Mesothelial cell of epicardium (in vitro differentiated cells): ENCODE measurements around the gene TH. TPM values are rescaled to one million over a fixed set of nuclear protein-coding genes. Genes with fewer than 3 reads are reported as not detected.
A peak's percentile ranks its signal among the peaks of the same experiment; 100 is the strongest.

Experiments used
- DNase-seq, 2 experiments: peaks; one replicate each; pipeline ENCODE4 v3.0.0; 2021; ENCODE audit warnings: low spot score in 2 of 2; ENCODE audit not compliant: unreplicated experiment in 2 of 2
- H3K27ac Mint-ChIP-seq: 2 replicates; pipeline ENCODE4 v1.8.0; 2021; ENCODE audit warnings: mixed read lengths
- H3K27me3 Mint-ChIP-seq: 2 replicates; pipeline ENCODE4 v1.8.0; 2021; ENCODE audit warnings: low read depth, mixed read lengths
- H3K36me3 Mint-ChIP-seq: 2 replicates; pipeline ENCODE4 v1.8.0; 2021; ENCODE audit warnings: mixed read lengths
- H3K4me1 Mint-ChIP-seq: 2 replicates; pipeline ENCODE4 v1.8.0; 2021; ENCODE audit warnings: mixed read lengths
- H3K4me3 Mint-ChIP-seq: 2 replicates; pipeline ENCODE4 v1.8.0; 2021; ENCODE audit warnings: mild to moderate bottlenecking, moderate library complexity, mixed read lengths
- H3K9me3 Mint-ChIP-seq: 2 replicates; pipeline ENCODE4 v1.8.0; 2021; ENCODE audit warnings: mixed read lengths
- total RNA-seq: library from RNA; stranded (reverse); gene quantifications from 3 replicates; pipeline ENCODE4 v1.2.1, GENCODE V29; 2021
- TF ChIP-seq, protein P1 (sequence below): fragments of 200-600 bp; sonication (generic); IDR thresholded peaks from one replicate; pipeline ENCODE4 v1.5.0; 2021; ENCODE audit warnings: antibody characterized with exemption; ENCODE audit not compliant: unreplicated experiment

TH gene
- total RNA-seq, 1 donor from 2014 or later: 1.4 TPM

DNA sequence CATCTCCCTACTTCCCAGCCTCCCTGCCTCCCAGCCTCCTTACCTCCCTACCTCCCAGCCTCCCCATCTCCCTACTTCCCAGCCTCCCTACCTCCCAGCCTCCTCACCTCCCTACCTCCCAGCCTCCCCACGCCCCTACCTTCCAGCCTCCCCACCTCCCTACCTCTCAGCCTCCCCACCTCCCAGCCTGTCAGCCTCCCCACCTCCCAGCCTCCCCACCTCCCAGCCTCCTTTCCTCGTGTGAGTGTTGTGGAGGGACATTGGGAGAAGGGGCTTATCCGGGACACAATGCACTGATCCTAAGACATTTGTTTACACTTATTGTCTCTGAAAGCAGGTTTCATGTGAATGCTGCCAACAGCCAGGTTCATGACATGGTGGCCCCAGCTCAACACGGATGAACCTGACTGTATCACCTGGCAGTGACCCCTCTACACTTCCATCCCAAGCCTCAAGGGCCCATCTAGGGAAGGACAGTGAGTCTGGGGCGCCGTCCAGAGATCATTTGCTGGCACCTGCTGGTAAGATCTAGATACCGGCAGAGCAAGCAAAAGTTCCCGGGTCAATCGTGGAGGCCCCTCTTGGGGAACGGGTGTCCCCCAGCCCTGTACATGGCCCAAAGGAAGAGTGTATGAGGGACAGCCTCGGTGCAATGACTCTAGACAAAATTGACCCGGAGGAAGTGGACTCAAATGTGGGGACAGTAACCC lies 34.5 kb upstream of the TH start:
- H3K27me3 Mint-ChIP-seq: peaks cover 2% of the 10 kb centered on the region
- TF ChIP-seq, protein P1, sequence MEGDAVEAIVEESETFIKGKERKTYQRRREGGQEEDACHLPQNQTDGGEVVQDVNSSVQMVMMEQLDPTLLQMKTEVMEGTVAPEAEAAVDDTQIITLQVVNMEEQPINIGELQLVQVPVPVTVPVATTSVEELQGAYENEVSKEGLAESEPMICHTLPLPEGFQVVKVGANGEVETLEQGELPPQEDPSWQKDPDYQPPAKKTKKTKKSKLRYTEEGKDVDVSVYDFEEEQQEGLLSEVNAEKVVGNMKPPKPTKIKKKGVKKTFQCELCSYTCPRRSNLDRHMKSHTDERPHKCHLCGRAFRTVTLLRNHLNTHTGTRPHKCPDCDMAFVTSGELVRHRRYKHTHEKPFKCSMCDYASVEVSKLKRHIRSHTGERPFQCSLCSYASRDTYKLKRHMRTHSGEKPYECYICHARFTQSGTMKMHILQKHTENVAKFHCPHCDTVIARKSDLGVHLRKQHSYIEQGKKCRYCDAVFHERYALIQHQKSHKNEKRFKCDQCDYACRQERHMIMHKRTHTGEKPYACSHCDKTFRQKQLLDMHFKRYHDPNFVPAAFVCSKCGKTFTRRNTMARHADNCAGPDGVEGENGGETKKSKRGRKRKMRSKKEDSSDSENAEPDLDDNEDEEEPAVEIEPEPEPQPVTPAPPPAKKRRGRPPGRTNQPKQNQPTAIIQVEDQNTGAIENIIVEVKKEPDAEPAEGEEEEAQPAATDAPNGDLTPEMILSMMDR: no peak
- peaks cover 8% of the 10 kb centered on the region for H3K4me1 Mint-ChIP-seq
- H3K9me3 Mint-ChIP-seq: peaks cover 1% of the 10 kb centered on the region
- peak; percentile 4 to 20 for DNase-seq
- no peak overlapping the region for H3K27ac Mint-ChIP-seq
- H3K36me3 Mint-ChIP-seq: no peaks in the 10 kb centered on the region
- H3K4me3 Mint-ChIP-seq: no peak overlapping the region

DNA sequence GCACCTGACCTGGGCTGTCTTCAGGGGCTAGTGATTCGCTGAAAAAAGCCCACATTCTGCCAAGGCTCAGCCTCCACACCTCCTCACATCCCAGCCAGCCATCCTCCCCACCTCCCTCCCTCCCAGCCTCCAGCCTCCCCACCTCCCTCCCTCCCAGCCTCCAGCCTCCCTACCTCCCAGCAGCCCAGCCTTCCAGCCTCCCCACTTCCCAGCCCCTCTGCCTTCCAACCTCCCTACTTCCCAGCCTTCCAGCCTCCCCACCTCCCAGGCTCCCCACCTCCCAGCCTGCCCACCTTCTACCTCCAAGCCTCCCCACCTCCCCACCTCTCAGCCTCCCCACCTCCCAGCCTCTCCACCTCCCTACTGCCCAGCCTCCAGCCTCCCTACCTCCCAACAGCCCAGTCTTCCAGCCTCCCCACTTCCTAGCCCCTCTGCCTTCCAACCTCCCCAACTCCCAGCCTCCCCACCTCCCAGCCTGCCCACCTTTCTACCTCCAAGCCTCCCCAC lies 33.7 kb upstream of the TH start:
- H3K9me3 Mint-ChIP-seq: peaks cover 8% of the 10 kb centered on the region

DNA sequence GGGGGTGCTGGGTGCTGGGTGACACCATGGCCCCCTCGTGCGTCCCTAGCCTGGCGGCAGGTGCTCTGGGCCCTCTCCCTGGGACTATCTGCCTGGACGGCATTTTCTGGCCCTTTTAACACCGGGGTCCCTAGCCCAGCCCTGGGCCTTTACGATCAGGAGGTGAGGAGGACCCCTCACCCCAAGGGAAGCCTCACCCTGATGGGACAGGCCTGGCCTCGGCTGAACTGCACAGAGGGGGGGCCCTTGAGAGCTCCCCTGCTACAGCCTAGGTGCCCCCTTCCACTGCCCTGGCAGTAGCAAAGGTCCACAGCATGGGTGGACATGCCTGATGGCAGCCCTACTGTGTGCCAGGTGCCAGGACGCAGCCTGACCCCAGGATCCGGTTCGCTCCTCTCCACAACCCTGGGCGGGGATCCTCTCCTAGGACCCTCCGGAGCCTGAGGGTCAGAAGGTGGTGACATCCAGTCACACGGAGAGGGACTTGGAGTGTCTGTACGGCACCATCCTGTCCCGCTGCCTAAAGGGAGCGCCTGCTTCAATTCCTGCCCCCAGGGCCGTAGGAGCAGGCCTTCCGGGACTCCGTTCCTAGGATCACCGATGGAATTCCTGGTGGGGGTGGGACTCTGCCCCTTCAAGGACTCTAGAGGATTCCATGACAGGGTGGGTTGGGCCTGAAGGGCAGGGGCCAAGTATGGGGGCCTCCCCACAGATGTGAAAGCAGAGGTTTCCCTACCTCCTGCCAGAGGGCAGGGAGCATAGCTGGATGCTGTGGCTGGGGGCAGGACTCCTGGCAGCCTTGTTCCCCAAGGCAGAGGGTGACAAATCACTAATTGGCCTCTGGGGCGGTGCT lies 33.0 kb upstream of the TH start:
- no peak overlapping the region for H3K4me3 Mint-ChIP-seq
- no peaks in the 10 kb centered on the region for H3K36me3 Mint-ChIP-seq
- H3K4me1 Mint-ChIP-seq: peaks cover 8% of the 10 kb centered on the region
- peak in 1 of 2 experiments; percentile 13 for DNase-seq
- H3K9me3 Mint-ChIP-seq: peaks cover 8% of the 10 kb centered on the region
- TF ChIP-seq, protein P1: no peak
- H3K27ac Mint-ChIP-seq: no peak overlapping the region
- H3K27me3 Mint-ChIP-seq: peaks cover 2% of the 10 kb centered on the region

More for the DNA sequence above, 33.7 kb upstream of the TH start:
- Mint-ChIP-seq H3K4me3 (no peak overlapping the region), H3K27ac (no peak overlapping the region), H3K36me3 (no peaks in the 10 kb centered on the region), H3K27me3 (peaks cover 2% of the 10 kb centered on the region), H3K4me1 (peaks cover 8% of the 10 kb centered on the region)
- TF ChIP-seq, protein P1: no peak
- DNase-seq: peak; percentile 6 to 7

DNA sequence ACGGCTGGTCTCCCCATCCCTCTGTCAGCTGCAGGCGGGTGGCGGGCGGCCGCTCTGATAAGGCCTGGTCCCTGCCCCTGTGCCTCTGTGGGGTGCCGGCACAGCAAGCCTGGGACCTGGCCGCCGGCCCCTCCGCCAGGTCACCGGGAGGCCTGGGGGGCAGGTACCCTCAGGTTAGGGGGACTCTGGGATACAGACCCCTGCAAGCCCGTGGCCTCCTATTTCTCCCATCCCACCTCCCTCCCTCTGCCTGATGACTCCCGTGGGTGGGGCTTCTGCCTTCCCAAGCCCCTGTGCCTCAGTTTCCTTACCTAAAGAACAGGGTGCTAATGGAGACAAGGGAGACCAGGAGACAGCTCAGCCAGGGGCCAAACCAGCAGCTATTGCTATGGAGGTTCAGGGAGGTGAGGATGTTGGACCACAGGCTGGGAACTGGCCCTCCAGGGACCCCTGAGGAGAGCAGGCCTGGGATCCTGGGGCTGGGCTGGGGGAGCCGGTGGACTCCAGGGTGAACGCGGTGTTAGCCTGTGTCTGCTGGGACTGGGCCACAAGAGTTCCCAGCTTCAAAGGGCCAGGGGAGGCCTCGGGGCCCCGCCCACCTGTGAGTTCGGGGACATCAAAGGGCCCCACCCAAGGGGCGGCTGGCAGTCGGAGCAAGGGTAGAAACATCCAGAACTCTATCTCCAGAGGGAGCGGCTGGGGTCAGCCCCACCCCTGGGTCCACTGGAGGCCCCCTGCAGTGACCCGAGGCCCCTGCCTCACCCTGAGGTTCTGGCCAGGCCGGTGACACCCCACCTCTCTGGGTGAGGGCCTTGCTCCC lies 32.0 kb upstream of the TH start:
- Mint-ChIP-seq H3K4me3 (no peak overlapping the region), H3K27me3 (peaks cover 2% of the 10 kb centered on the region), H3K9me3 (peaks cover 8% of the 10 kb centered on the region), H3K36me3 (no peaks in the 10 kb centered on the region), H3K4me1 (peaks cover 8% of the 10 kb centered on the region), H3K27ac (no peak overlapping the region)
- peak in 1 of 2 experiments; percentile 17 for DNase-seq
- TF ChIP-seq, protein P1: no peak

DNA sequence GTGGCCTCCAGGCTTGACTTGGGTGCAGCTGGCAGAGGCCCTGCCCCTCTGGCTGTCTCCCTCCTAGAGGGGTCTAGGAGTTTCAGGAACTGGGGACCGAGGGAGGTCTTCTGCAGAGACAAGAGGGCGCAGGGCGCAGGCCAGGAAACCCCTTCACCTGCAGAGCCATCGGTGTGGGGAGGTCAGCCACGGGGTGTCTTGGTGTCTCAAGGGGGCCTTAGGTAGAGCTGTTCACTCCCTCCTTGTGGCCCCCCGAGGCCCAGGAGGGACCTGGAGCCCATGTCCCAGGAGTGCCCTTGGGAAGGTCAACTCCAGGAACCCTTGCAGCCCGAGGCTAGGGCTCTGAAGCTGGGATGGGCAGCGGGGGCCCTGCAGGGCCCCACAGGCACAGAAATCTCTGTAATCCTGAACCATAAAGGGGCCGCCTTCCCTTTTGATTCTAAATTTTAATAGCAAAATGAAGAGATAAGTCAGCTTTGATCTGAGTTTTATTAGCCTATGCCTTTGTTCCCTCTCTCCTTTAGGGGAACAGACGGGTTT lies 31.4 kb upstream of the TH start:
- TF ChIP-seq, protein P1: no peak
- DNase-seq: peak in 1 of 2 experiments; percentile 12
- H3K4me1 Mint-ChIP-seq: peaks cover 8% of the 10 kb centered on the region
- no peaks in the 10 kb centered on the region for H3K36me3 Mint-ChIP-seq
- no peak overlapping the region for H3K4me3 Mint-ChIP-seq
- H3K27me3 Mint-ChIP-seq: peaks cover under 1% of the 10 kb centered on the region
- peaks cover 8% of the 10 kb centered on the region for H3K9me3 Mint-ChIP-seq
- H3K27ac Mint-ChIP-seq: no peak overlapping the region
